Hepatocyte (in vitro differentiated cells): ENCODE results near the gene DUOXA1.

Experiments
- EZH2 ChIP-seq: fragments of 200-600 bp; sonication (generic); IDR thresholded peaks from 2 replicates; pipeline ENCODE4 v1.6.1; 2016; ENCODE audit warnings: antibody characterized with exemption, mild to moderate bottlenecking, borderline replicate concordance
- EZH2phosphoT487 ChIP-seq: fragments of 200-600 bp; sonication (generic); IDR thresholded peaks from one replicate; pipeline ENCODE4 v1.6.1; 2018; ENCODE audit warnings: antibody characterized with exemption, mild to moderate bottlenecking, low read depth, moderate library complexity; ENCODE audit not compliant: unreplicated experiment, severe bottlenecking
- TF ChIP-seq, protein P1 (sequence below): fragments of 200-600 bp; sonication (generic); IDR thresholded peaks from 2 replicates; pipeline ENCODE4 v1.5.1; 2016; ENCODE audit warnings: antibody characterized with exemption, mild to moderate bottlenecking; ENCODE audit not compliant: poor library complexity

DNA sequence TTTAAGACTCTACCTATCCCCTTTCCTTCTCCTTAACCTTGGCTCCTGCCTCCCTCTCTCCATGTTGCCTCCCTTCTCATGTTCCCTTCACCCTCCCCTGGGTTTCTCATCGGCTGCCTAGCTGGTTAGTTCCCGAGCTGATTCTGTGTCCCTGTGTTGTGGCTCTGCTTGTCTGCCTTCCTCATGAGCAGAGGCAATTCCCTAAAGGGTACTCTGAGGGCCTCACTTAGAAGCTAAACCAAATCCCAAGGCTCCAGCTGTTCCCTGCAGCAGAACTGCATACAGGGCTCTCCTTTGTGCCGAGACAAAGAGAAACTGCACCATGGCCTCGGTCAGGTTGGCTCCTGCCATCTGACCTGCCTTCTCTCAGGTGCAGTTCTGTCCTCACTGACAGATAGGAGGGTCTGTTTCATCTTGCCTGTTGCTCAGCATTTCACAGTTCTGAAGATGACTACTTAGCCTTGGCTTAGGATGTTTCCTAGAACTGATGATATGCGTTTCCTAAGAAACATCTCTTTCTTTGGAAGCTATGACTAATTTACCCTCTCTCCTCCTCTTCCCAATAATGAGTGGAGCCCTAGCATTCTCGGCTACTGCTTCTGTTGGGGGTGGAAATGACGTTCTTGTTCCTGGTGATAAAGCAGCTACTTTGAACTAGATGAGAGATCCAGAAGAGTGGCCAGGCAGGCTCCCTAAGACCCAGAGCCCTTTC is 27.2 kb upstream of the DUOXA1 start:
- TF ChIP-seq, protein P1, sequence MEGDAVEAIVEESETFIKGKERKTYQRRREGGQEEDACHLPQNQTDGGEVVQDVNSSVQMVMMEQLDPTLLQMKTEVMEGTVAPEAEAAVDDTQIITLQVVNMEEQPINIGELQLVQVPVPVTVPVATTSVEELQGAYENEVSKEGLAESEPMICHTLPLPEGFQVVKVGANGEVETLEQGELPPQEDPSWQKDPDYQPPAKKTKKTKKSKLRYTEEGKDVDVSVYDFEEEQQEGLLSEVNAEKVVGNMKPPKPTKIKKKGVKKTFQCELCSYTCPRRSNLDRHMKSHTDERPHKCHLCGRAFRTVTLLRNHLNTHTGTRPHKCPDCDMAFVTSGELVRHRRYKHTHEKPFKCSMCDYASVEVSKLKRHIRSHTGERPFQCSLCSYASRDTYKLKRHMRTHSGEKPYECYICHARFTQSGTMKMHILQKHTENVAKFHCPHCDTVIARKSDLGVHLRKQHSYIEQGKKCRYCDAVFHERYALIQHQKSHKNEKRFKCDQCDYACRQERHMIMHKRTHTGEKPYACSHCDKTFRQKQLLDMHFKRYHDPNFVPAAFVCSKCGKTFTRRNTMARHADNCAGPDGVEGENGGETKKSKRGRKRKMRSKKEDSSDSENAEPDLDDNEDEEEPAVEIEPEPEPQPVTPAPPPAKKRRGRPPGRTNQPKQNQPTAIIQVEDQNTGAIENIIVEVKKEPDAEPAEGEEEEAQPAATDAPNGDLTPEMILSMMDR, result no peak
- TF ChIP-seq EZH2phosphoT487, result no peak
- no peak for TF ChIP-seq EZH2
